ENCODE measurements around the gene VPS13D. TPM values are rescaled to one million over a fixed set of nuclear protein-coding genes. Genes with fewer than 3 reads are reported as not detected.

VPS13D gene
- total and polyA plus RNA-seq, 2 of the 4 experiments (the other 2 are of a cell fraction) = 9.0 to 16.3 TPM

- H2BK15ac ChIP-seq (ENCODE audit: low read depth, low read length) = 0 out of 3 replicates have a peak overlapping the region, but pooled peaks have one; percentile 36
- CTCF ChIA-PET = no interaction called here
- in situ Hi-C loops (cut with MboI; ENCODE audit: low sequenced_read_pairs) (no loop called here), dilution Hi-C loops (cut with HindIII; ENCODE audit: low sequenced_read_pairs, unreplicated experiment) (no loop called here), intact Hi-C loops (cut with micrococcal nuclease) (no loop called here)
- POLR2A ChIA-PET (ENCODE audit: unreplicated experiment) = no interaction called here
- H3K18ac ChIP-seq (ENCODE audit: low read depth, low read length) = no peak overlapping the region
- no peak overlapping the region for H3K27ac ChIP-seq (ENCODE audit: insufficient read depth, low read length)
- WGBS, 2 experiments (ENCODE audit: extremely low coverage in 2 of 2, insufficient read length in 1 of 2) = 42% methylated on average over 5 of the region's 21 CpGs; no CpG with 5 or more reads in 1 of the 2 experiments
- peaks cover 2% of the 10 kb centered on the region; the same call in 1 of the 2 replicates for H3K4me1 ChIP-seq (ENCODE audit: control insufficient read depth, insufficient read depth, low read length)
- peak overlapping the region; percentile 27; the same call in 1 of the 2 replicates for H2AK5ac ChIP-seq (ENCODE audit: low read depth, low read length)
- H3K9ac ChIP-seq (ENCODE audit: low read depth, low read length) = no peak overlapping the region
- TF ChIP-seq MAZ (IDR thresholded peaks at IDR 0.05; ENCODE audit: borderline replicate concordance, low read depth, low read length) (no peak), FOS (IDR thresholded peaks at IDR 0.05; ENCODE audit: low read depth, low read length) (no peak), NFE2L2 (IDR thresholded peaks at IDR 0.05; ENCODE audit: low read depth, low read length) (no peak), CHD1 (IDR thresholded peaks at IDR 0.05; ENCODE audit: low read depth, low read length) (no peak), BHLHE40 (IDR thresholded peaks at IDR 0.05; ENCODE audit: low read depth, low read length) (no peak), POLR2A (IDR thresholded peaks at IDR 0.05; ENCODE audit: low read depth, low read length) (no peak), RFX5 (IDR thresholded peaks at IDR 0.05; ENCODE audit: low read depth, low read length) (no peak), RAD21 (IDR thresholded peaks at IDR 0.05; ENCODE audit: low read length) (no peak), CEBPB (IDR thresholded peaks at IDR 0.05; ENCODE audit: low read depth, low read length) (no peak), MXI1 (IDR thresholded peaks at IDR 0.05; ENCODE audit: borderline replicate concordance, low read depth, low read length) (no peak)
- TF ChIP-seq, protein P1, sequence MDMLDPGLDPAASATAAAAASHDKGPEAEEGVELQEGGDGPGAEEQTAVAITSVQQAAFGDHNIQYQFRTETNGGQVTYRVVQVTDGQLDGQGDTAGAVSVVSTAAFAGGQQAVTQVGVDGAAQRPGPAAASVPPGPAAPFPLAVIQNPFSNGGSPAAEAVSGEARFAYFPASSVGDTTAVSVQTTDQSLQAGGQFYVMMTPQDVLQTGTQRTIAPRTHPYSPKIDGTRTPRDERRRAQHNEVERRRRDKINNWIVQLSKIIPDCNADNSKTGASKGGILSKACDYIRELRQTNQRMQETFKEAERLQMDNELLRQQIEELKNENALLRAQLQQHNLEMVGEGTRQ (IDR thresholded peaks at IDR 0.05; ENCODE audit: low read depth, low read length) = no peak
- H3K4me3 ChIP-seq (ENCODE audit: insufficient read depth, low read depth, low read length) = no peak overlapping the region
- no peak overlapping the region for H2BK20ac ChIP-seq (ENCODE audit: low read depth, low read length)
- H4K8ac ChIP-seq (ENCODE audit: low read depth in 2 of 2, low read length in 2 of 2) = no peak overlapping the region
- no peak overlapping the region for H4K5ac ChIP-seq (ENCODE audit: low read depth, low read length)
- no peak overlapping the region for H3K23ac ChIP-seq (ENCODE audit: low read depth, low read length)
- DNase-seq (peak; percentile 63), ATAC-seq (ENCODE audit: low read depth) (peak; percentile 62)
- no peak overlapping the region for H3K14ac ChIP-seq (replicated peaks; ENCODE audit: low read depth, low read length)
- H2AFZ ChIP-seq (replicated peaks; ENCODE audit: low read length, poor library complexity) = no peak overlapping the region
- H3K9me1 ChIP-seq (ENCODE audit: insufficient read depth, low read length) = no peaks in the 10 kb centered on the region
- no peaks in the 10 kb centered on the region for H3K79me1 ChIP-seq (ENCODE audit: low read depth in 1 of 2, low read length in 2 of 2)
- no peaks in the 10 kb centered on the region for H4K20me1 ChIP-seq (ENCODE audit: insufficient read depth, low read length)
- H3K36me3 ChIP-seq (ENCODE audit: control insufficient read depth, insufficient read depth, low read length) = no peaks in the 10 kb centered on the region
- peak overlapping the region; percentile 19; the same call in 1 of the 2 replicates for H3K4me2 ChIP-seq (ENCODE audit: low read depth, low read length)
- no peaks in the 10 kb centered on the region for H3K9me3 ChIP-seq (ENCODE audit: control insufficient read depth, insufficient read depth, low read length)
- no peak overlapping the region for H2BK5ac ChIP-seq (ENCODE audit: low read depth, low read length, poor library complexity, severe bottlenecking)
- H2BK120ac ChIP-seq (ENCODE audit: low read depth, low read length) = 0 out of 2 replicates have a peak overlapping the region, but pooled peaks have one; percentile 1
- no peak overlapping the region for H3K4ac ChIP-seq (ENCODE audit: low read depth, low read length)
- no peak overlapping the region for H2AK9ac ChIP-seq (replicated peaks; ENCODE audit: low read depth, low read length, poor library complexity)
- H3K56ac ChIP-seq (ENCODE audit: extremely low read depth, insufficient read depth, low read length) = no peak overlapping the region
- no TSS peak for BruUV-seq (replicated peaks)
- H3K27me3 ChIP-seq (ENCODE audit: control insufficient read depth, insufficient read depth, low read length) = no peaks in the 10 kb centered on the region
- H4K91ac ChIP-seq (ENCODE audit: insufficient read depth, low read depth, low read length) = no peak overlapping the region
Measured at GRCh38 chr1:12518931-12519692, 289.3 kb downstream of the VPS13D start.
